Measurements from ENCODE around the gene HSPA12A.

Gene HSPA12A

DNA sequence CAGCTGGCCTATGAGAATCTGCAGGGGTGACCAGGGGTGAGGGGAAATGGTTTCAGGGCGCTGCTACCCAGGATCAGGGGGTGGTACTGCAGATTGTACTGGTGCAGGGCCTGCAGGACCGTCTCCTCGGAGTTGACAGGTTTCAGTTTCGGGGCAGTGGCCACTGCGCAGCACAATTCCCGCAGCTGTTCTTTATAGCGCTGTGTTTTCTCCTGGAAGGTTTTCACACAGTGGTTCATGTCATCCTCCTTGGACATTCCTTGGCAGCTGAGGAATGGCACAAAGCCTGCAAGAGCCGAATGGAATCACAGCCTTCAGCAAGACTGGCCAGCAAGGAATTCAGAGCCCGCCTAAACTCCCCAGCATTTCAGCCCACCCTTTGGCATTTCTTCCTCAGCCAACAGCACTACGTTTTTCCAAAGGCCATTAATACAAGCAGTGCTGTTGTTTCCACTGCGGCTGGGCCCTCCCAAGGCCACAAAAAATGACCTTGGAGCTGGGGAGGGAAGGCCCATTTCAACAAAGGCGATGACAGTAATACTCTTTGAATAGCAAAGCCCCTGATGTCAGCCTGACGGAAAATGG is 76.7 kb downstream of the HSPA12A start:
- no peak overlapping the region for H3K27ac ChIP-seq (ENCODE audit: low read depth, low read length)
- H3K9me3 ChIP-seq (ENCODE audit: control insufficient read depth, insufficient read depth, low read length) = no peaks in the 10 kb centered on the region
- H3K4me3 ChIP-seq (ENCODE audit: low read length) = no peak overlapping the region

GRCh38 chr10:116664631-116665030 is 77.7 kb downstream of the HSPA12A start:
- Histone ChIP-seq H3K9me2 (replicated peaks; ENCODE audit: control insufficient read depth, low read length) (no peaks in the 10 kb centered on the region), H3K36me3 (ENCODE audit: control insufficient read depth, low read length) (no peaks in the 10 kb centered on the region), H3F3A (ENCODE audit: control insufficient read depth, insufficient read depth) (no peaks in the 10 kb centered on the region), H3K4me3 (ENCODE audit: low read length) (no peak overlapping the region), H4K20me1 (ENCODE audit: control insufficient read depth, insufficient read depth, low read depth, low read length) (no peaks in the 10 kb centered on the region), H3K79me2 (ENCODE audit: control insufficient read depth, low read length) (no peaks in the 10 kb centered on the region), H3K4me2 (ENCODE audit: low read length) (no peak overlapping the region), H3K9me3 (ENCODE audit: control insufficient read depth, insufficient read depth, low read length) (no peaks in the 10 kb centered on the region), H3K4me1 (ENCODE audit: control insufficient read depth, low read length) (no peaks in the 10 kb centered on the region), H3K27ac (ENCODE audit: low read depth, low read length) (no peak overlapping the region), H3K27me3 (ENCODE audit: control insufficient read depth, low read length) (no peaks in the 10 kb centered on the region)
- TF ChIP-seq EZH2phosphoT487 (IDR thresholded peaks at IDR 0.05; ENCODE audit: borderline replicate concordance, low read length) = no peak
- TF ChIP-seq, protein P1, sequence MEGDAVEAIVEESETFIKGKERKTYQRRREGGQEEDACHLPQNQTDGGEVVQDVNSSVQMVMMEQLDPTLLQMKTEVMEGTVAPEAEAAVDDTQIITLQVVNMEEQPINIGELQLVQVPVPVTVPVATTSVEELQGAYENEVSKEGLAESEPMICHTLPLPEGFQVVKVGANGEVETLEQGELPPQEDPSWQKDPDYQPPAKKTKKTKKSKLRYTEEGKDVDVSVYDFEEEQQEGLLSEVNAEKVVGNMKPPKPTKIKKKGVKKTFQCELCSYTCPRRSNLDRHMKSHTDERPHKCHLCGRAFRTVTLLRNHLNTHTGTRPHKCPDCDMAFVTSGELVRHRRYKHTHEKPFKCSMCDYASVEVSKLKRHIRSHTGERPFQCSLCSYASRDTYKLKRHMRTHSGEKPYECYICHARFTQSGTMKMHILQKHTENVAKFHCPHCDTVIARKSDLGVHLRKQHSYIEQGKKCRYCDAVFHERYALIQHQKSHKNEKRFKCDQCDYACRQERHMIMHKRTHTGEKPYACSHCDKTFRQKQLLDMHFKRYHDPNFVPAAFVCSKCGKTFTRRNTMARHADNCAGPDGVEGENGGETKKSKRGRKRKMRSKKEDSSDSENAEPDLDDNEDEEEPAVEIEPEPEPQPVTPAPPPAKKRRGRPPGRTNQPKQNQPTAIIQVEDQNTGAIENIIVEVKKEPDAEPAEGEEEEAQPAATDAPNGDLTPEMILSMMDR (IDR thresholded peaks at IDR 0.05; ENCODE audit: low read depth, low read length, poor library complexity, severe bottlenecking) = no peak

More for the DNA sequence above, 76.7 kb downstream of the HSPA12A start:
- Histone ChIP-seq H3K9me2 (replicated peaks; ENCODE audit: control insufficient read depth, low read length) (no peaks in the 10 kb centered on the region), H3F3A (ENCODE audit: control insufficient read depth, insufficient read depth) (no peaks in the 10 kb centered on the region), H3K4me2 (ENCODE audit: low read length) (no peak overlapping the region), H3K79me2 (ENCODE audit: control insufficient read depth, low read length) (no peaks in the 10 kb centered on the region), H3K36me3 (ENCODE audit: control insufficient read depth, low read length) (no peaks in the 10 kb centered on the region), H4K20me1 (ENCODE audit: control insufficient read depth, insufficient read depth, low read depth, low read length) (no peaks in the 10 kb centered on the region), H3K27me3 (ENCODE audit: control insufficient read depth, low read length) (no peaks in the 10 kb centered on the region), H3K4me1 (ENCODE audit: control insufficient read depth, low read length) (no peaks in the 10 kb centered on the region)
- TF ChIP-seq, protein P1 (IDR thresholded peaks at IDR 0.05; ENCODE audit: low read depth, low read length, poor library complexity, severe bottlenecking) = no peak
- no peak for TF ChIP-seq EZH2phosphoT487 (IDR thresholded peaks at IDR 0.05; ENCODE audit: borderline replicate concordance, low read length)

DNA sequence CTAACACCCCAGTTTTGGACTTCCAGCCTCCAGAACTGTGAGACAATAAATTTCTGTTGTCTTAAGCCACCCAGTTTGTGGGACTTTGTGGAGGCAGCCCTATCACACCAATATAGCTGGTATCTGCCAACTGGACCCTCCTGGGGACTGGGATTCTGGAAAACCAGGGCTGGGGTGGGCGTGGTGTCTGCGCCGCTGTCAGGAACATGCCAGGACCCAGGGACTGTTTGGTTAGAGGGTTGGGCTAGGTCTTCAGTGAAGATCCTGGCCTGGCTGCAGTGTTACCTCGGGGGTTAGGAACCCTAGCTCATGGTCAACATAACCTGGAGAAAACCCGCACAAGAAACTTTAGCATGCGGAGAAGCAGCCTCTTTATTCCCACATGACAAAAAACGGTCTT is 79.0 kb downstream of the HSPA12A start:
- H3K79me2 ChIP-seq (ENCODE audit: control insufficient read depth, low read length) = no peaks in the 10 kb centered on the region
- no peak overlapping the region for H3K27ac ChIP-seq (ENCODE audit: low read depth, low read length)
- H3K9me2 ChIP-seq (replicated peaks; ENCODE audit: control insufficient read depth, low read length) = no peaks in the 10 kb centered on the region
- H3K36me3 ChIP-seq (ENCODE audit: control insufficient read depth, low read length) = no peaks in the 10 kb centered on the region
- no peak overlapping the region for H3K4me2 ChIP-seq (ENCODE audit: low read length)
- no peaks in the 10 kb centered on the region for H4K20me1 ChIP-seq (ENCODE audit: control insufficient read depth, insufficient read depth, low read depth, low read length)
- H3F3A ChIP-seq (ENCODE audit: control insufficient read depth, insufficient read depth) = no peaks in the 10 kb centered on the region
- H3K4me1 ChIP-seq (ENCODE audit: control insufficient read depth, low read length) = no peaks in the 10 kb centered on the region
- H3K9me3 ChIP-seq (ENCODE audit: control insufficient read depth, insufficient read depth, low read length) = no peaks in the 10 kb centered on the region
- no peak overlapping the region for H3K4me3 ChIP-seq (ENCODE audit: low read length)
- H3K27me3 ChIP-seq (ENCODE audit: control insufficient read depth, low read length) = no peaks in the 10 kb centered on the region
- TF ChIP-seq EZH2phosphoT487 (IDR thresholded peaks at IDR 0.05; ENCODE audit: borderline replicate concordance, low read length) = no peak
- TF ChIP-seq, protein P1 (IDR thresholded peaks at IDR 0.05; ENCODE audit: low read depth, low read length, poor library complexity, severe bottlenecking) = no peak

Data from DOHH2 (cell line).